Measurements from ENCODE around the gene KDM6A.

- TF ChIP-seq GATA2 (IDR thresholded peaks at IDR 0.05; ENCODE audit: low read depth, low read length) (no peak), GATA3 (IDR thresholded peaks at IDR 0.05; ENCODE audit: low read depth, low read length) (no peak)
Measured at GRCh38 chrX:44970709-44971108, 97.7 kb downstream of the KDM6A start.

Measured in SH-SY5Y (cell line).